Measurements from ENCODE around the gene TAPBPL.

The TAPBPL gene

DNA sequence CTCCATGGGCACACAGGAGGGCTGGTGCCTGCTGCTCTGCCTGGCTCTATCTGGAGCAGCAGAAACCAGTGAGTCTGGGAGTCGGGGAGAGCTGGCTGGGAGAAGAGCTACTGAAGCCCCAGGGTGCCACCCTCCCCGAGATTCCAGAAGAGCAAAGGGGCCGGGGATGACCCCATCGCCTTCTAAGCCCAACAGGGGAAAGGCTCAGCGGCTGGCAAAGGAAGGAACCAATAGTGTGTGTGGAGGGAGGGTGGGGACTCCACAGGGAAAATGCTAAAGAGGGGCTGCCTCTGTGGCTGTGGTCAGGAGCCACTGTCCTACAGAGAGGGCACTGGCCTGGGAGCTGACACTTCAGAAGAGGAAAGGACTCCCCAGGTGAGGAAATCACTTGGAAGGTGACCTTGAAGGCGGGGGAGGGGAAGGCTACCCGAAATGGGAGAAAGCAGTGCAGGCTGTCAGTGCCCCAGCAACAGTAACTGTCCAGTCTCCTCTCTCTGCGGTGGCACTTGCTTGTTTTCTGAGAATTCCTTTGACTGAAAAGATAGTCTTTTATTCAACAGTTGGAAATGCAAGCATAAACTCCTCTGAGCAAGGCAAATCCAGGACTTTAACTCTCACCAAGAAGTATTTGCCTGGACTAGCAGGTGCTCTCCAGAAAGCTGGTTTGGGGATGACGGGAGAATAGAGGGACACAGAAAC, 552 bp downstream of the TAPBPL start:
- TF ChIP-seq YY1 (IDR thresholded peaks at IDR 0.05; ENCODE audit: low read depth): no peak
- no peak for TF ChIP-seq CEBPB (IDR thresholded peaks at IDR 0.05)
- no peak for TF ChIP-seq NFIC (IDR thresholded peaks at IDR 0.05)
- TF ChIP-seq CREB1 (IDR thresholded peaks at IDR 0.05; ENCODE audit: low read depth): no peak

DNA sequence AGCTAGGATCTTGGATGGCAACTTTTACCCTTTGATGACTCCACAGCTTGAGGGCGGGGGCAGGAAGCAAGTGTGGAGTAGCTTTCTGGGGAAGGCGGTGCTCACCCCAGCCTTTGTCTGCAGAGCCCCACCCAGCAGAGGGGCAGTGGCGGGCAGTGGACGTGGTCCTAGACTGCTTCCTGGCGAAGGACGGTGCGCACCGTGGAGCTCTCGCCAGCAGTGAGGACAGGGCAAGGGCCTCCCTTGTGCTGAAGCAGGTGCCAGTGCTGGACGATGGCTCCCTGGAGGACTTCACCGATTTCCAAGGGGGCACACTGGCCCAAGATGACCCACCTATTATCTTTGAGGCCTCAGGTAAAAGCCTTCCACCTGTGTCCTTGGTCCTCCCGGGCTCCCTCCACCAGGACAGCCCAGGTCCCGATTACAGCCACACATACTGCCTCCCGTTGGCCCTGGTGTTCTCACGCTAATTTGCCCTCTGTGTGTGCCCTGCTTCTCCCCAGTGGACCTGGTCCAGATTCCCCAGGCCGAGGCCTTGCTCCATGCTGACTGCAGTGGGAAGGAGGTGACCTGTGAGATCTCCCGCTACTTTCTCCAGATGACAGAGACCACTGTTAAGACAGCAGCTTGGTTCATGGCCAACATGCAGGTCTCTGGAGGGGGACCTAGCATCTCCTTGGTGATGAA, 1.2 kb downstream of the TAPBPL start:
- TF ChIP-seq, protein P1, sequence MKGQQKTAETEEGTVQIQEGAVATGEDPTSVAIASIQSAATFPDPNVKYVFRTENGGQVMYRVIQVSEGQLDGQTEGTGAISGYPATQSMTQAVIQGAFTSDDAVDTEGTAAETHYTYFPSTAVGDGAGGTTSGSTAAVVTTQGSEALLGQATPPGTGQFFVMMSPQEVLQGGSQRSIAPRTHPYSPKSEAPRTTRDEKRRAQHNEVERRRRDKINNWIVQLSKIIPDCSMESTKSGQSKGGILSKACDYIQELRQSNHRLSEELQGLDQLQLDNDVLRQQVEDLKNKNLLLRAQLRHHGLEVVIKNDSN (IDR thresholded peaks at IDR 0.05): no peak
- TF ChIP-seq CREB1 (IDR thresholded peaks at IDR 0.05; ENCODE audit: low read depth): no peak
- TF ChIP-seq RAD21 (IDR thresholded peaks at IDR 0.05; ENCODE audit: low read depth): no peak
- TF ChIP-seq TEAD4 (IDR thresholded peaks at IDR 0.05): no peak
- TF ChIP-seq TAF1 (IDR thresholded peaks at IDR 0.05; ENCODE audit: low read depth): no peak
- no peak for TF ChIP-seq YY1 (IDR thresholded peaks at IDR 0.05; ENCODE audit: low read depth)
- no peak for TF ChIP-seq FOXM1 (IDR thresholded peaks at IDR 0.05; ENCODE audit: borderline replicate concordance, low read depth)
- TF ChIP-seq, protein P2, sequence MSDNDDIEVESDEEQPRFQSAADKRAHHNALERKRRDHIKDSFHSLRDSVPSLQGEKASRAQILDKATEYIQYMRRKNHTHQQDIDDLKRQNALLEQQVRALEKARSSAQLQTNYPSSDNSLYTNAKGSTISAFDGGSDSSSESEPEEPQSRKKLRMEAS (IDR thresholded peaks at IDR 0.05): no peak
- TF ChIP-seq EGR1 (IDR thresholded peaks at IDR 0.05): no peak
- TF ChIP-seq, protein P3, sequence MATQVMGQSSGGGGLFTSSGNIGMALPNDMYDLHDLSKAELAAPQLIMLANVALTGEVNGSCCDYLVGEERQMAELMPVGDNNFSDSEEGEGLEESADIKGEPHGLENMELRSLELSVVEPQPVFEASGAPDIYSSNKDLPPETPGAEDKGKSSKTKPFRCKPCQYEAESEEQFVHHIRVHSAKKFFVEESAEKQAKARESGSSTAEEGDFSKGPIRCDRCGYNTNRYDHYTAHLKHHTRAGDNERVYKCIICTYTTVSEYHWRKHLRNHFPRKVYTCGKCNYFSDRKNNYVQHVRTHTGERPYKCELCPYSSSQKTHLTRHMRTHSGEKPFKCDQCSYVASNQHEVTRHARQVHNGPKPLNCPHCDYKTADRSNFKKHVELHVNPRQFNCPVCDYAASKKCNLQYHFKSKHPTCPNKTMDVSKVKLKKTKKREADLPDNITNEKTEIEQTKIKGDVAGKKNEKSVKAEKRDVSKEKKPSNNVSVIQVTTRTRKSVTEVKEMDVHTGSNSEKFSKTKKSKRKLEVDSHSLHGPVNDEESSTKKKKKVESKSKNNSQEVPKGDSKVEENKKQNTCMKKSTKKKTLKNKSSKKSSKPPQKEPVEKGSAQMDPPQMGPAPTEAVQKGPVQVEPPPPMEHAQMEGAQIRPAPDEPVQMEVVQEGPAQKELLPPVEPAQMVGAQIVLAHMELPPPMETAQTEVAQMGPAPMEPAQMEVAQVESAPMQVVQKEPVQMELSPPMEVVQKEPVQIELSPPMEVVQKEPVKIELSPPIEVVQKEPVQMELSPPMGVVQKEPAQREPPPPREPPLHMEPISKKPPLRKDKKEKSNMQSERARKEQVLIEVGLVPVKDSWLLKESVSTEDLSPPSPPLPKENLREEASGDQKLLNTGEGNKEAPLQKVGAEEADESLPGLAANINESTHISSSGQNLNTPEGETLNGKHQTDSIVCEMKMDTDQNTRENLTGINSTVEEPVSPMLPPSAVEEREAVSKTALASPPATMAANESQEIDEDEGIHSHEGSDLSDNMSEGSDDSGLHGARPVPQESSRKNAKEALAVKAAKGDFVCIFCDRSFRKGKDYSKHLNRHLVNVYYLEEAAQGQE (IDR thresholded peaks at IDR 0.05; ENCODE audit: low read depth): no peak
- TF ChIP-seq NFIC (IDR thresholded peaks at IDR 0.05): no peak
- no peak for TF ChIP-seq ZBTB7A (IDR thresholded peaks at IDR 0.05; ENCODE audit: low read depth)
- no peak for TF ChIP-seq CEBPB (IDR thresholded peaks at IDR 0.05)
- no peak for TF ChIP-seq EP300 (IDR thresholded peaks at IDR 0.05; ENCODE audit: borderline replicate concordance)
- no peak for TF ChIP-seq TCF12 (IDR thresholded peaks at IDR 0.05; ENCODE audit: low read depth)

DNA sequence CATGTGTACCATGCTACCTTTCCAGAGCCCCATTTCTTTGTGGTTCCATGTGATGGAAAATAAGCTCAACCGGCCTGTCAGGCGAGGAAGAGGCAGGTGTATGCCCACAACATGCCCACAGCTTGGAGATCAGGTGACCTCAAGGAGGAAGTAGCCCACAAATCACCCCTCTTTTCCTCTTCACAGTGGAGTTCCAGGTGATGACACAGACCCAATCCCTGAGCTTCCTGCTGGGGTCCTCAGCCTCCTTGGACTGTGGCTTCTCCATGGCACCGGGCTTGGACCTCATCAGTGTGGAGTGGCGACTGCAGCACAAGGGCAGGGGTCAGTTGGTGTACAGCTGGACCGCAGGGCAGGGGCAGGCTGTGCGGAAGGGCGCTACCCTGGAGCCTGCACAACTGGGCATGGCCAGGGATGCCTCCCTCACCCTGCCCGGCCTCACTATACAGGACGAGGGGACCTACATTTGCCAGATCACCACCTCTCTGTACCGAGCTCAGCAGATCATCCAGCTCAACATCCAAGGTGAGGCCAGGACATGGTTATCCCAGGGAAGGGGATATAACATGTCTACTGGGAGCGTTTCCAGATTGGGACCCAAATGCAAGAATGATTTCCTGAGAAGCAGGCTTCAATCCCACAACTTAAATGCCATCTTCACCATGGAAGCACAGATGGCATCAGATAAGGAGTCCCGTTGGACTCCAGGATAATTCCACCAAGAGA, 5.5 kb downstream of the TAPBPL start:
- TF ChIP-seq RAD21 (IDR thresholded peaks at IDR 0.05; ENCODE audit: low read depth) (no peak), TCF12 (IDR thresholded peaks at IDR 0.05; ENCODE audit: low read depth) (no peak), TAF1 (IDR thresholded peaks at IDR 0.05; ENCODE audit: low read depth) (no peak), CREB1 (IDR thresholded peaks at IDR 0.05; ENCODE audit: low read depth) (no peak), TEAD4 (IDR thresholded peaks at IDR 0.05) (no peak), NFIC (IDR thresholded peaks at IDR 0.05) (no peak), CEBPB (IDR thresholded peaks at IDR 0.05) (no peak), FOXM1 (IDR thresholded peaks at IDR 0.05; ENCODE audit: borderline replicate concordance, low read depth) (no peak), EP300 (IDR thresholded peaks at IDR 0.05; ENCODE audit: borderline replicate concordance) (no peak)

DNA sequence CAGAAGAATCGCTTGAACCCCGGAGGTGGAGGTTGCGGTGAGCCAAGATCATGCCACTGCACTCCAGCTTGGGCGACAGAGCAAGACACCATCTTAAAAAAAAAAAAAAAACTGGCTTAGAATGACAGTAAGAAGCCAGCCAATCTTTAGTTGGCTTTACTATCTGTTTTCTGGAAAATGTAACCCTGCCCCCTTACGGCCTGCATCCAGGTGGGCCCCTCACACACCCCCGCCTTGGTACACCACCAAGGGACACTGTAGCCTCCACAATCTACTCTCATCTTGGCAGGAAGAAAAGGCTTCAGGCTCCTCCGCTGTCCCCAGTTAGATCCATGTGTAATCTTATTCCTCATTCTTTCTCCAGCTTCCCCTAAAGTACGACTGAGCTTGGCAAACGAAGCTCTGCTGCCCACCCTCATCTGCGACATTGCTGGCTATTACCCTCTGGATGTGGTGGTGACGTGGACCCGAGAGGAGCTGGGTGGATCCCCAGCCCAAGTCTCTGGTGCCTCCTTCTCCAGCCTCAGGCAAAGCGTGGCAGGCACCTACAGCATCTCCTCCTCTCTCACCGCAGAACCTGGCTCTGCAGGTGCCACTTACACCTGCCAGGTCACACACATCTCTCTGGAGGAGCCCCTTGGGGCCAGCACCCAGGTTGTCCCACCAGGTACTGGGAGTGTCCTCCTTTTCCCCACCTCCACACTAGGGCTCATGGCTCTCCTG, 6.6 kb downstream of the TAPBPL start:
- no peak for TF ChIP-seq TEAD4 (IDR thresholded peaks at IDR 0.05)
- TF ChIP-seq, protein P1 (IDR thresholded peaks at IDR 0.05): no peak
- TF ChIP-seq YY1 (IDR thresholded peaks at IDR 0.05; ENCODE audit: low read depth): no peak
- TF ChIP-seq FOXM1 (IDR thresholded peaks at IDR 0.05; ENCODE audit: borderline replicate concordance, low read depth): no peak
- no peak for TF ChIP-seq TCF12 (IDR thresholded peaks at IDR 0.05; ENCODE audit: low read depth)
- no peak for TF ChIP-seq RAD21 (IDR thresholded peaks at IDR 0.05; ENCODE audit: low read depth)
- no peak for TF ChIP-seq CREB1 (IDR thresholded peaks at IDR 0.05; ENCODE audit: low read depth)
- TF ChIP-seq, protein P3 (IDR thresholded peaks at IDR 0.05; ENCODE audit: low read depth): no peak
- TF ChIP-seq CEBPB (IDR thresholded peaks at IDR 0.05): no peak
- TF ChIP-seq EP300 (IDR thresholded peaks at IDR 0.05; ENCODE audit: borderline replicate concordance): no peak

DNA sequence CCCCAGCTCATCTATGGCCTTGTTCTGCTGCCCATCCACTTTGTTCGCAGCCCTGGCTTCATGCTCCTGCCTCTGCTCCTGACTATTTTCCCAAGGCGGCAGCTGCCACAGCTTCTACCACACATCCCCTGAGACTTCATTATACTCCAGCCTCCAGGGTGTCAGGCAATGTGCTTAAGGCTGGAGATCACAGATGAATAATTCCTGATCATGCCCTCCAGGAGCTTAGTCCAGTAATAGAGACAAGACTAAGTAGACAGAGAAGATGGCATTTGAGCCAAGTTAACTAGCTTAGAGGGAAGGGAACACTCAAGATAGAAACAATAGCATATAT, 7.1 kb downstream of the TAPBPL start:
- TF ChIP-seq YY1 (IDR thresholded peaks at IDR 0.05; ENCODE audit: low read depth): no peak
- TF ChIP-seq RAD21 (IDR thresholded peaks at IDR 0.05; ENCODE audit: low read depth): no peak

All from Ishikawa (cell line).